RKO (cell line): ENCODE data around the gene PRAF2.

Source experiments
- DNase-seq: peaks from one replicate; pipeline ENCODE4 v3.0.0-alpha.2; 2016; ENCODE audit warnings: low spot score

The PRAF2 gene

GRCh38 chrX:49072712-49073095 lies 1.1 kb downstream of the PRAF2 start:
- DNase-seq = no peak

- no peak for DNase-seq
Measured at GRCh38 chrX:49071877-49072711, 1.7 kb downstream of the PRAF2 start.

GRCh38 chrX:49070988-49071387 lies 2.8 kb downstream of the PRAF2 start:
- no peak for DNase-seq

- DNase-seq = no peak
Measured at GRCh38 chrX:49069038-49069437, 4.8 kb downstream of the PRAF2 start.

GRCh38 chrX:49067285-49068120 lies 6.3 kb downstream of the PRAF2 start:
- no peak for DNase-seq

GRCh38 chrX:49066690-49067089 lies 7.1 kb downstream of the PRAF2 start:
- no peak for DNase-seq

GRCh38 chrX:49066278-49066677 lies 7.5 kb downstream of the PRAF2 start:
- no peak for DNase-seq

GRCh38 chrX:49064735-49065134 lies 9.1 kb downstream of the PRAF2 start:
- DNase-seq = no peak

GRCh38 chrX:49064303-49064702 lies 9.5 kb downstream of the PRAF2 start:
- no peak for DNase-seq

GRCh38 chrX:49063715-49064114 lies 10.1 kb downstream of the PRAF2 start:
- no peak for DNase-seq

- DNase-seq = no peak
Measured at GRCh38 chrX:49061916-49062315, 11.9 kb downstream of the PRAF2 start.

- no peak for DNase-seq
Measured at GRCh38 chrX:49061490-49061889, 12.3 kb downstream of the PRAF2 start.

GRCh38 chrX:49060914-49061313 lies 12.9 kb downstream of the PRAF2 start:
- no peak for DNase-seq

GRCh38 chrX:49059681-49060085 lies 14.1 kb downstream of the PRAF2 start:
- DNase-seq = no peak

GRCh38 chrX:49059201-49059600 lies 14.6 kb downstream of the PRAF2 start:
- no peak for DNase-seq

GRCh38 chrX:49058794-49059193 lies 15.0 kb downstream of the PRAF2 start, which contains the start of gene CCDC120:
CCDC120 (plus strand) TSS chrX:49058999; CDS start chrX:49062042, 3,043 bp downstream.
- DNase-seq = no peak

- no peak for DNase-seq
Measured at GRCh38 chrX:49054073-49054762, 19.6 kb downstream of the PRAF2 start.

GRCh38 chrX:49053223-49054072 lies 20.4 kb downstream of the PRAF2 start:
- DNase-seq = no peak

- DNase-seq = no peak
Measured at GRCh38 chrX:49043987-49044281, 29.9 kb downstream of the PRAF2 start.

- DNase-seq = peak; percentile 96
Measured at GRCh38 chrX:49043220-49043986, 30.4 kb downstream of the PRAF2 start, which contains the start of gene TFE3. TFE3 (minus strand) TSS chrX:49043357; CDS start chrX:49043226, 131 bp downstream.
